PC-9 (cell line): ENCODE results near the gene F13A1.

Source experiments
- CTCF ChIP-seq: fragments of 200-600 bp; sonication (generic); conservative IDR thresholded peaks from 2 replicates; pipeline ENCODE4 v1.6.1; 2017; ENCODE audit warnings: mixed run types, antibody characterized with exemption, mild to moderate bottlenecking, moderate library complexity
- EZH2 ChIP-seq: fragments of 200-600 bp; sonication (generic); IDR thresholded peaks from 2 replicates; pipeline ENCODE4 v1.8.0; 2017; ENCODE audit warnings: antibody characterized with exemption, low read depth

- no peak for TF ChIP-seq CTCF
- TF ChIP-seq EZH2: no peak
Measured at GRCh38 chr6:6244624-6245023, 75.8 kb downstream of the F13A1 start.
